Mesothelial cell of epicardium (in vitro differentiated cells): ENCODE measurements around the gene CELA3B. TPM values are rescaled to one million over a fixed set of nuclear protein-coding genes. Genes with fewer than 3 reads are reported as not detected.
"Not testable (repeated sequence)": the region's sequence is repeated elsewhere in the genome, so short reads cannot be mapped to it uniquely, and the experiment has no call there.

Experiments used
- DNase-seq, 2 experiments: peaks; one replicate each; pipeline ENCODE4 v3.0.0; 2021; ENCODE audit warnings: low spot score in 2 of 2; ENCODE audit not compliant: unreplicated experiment in 2 of 2
- H3K27ac Mint-ChIP-seq: 2 replicates; pipeline ENCODE4 v1.8.0; 2021; ENCODE audit warnings: mixed read lengths
- H3K27me3 Mint-ChIP-seq: 2 replicates; pipeline ENCODE4 v1.8.0; 2021; ENCODE audit warnings: low read depth, mixed read lengths
- H3K36me3 Mint-ChIP-seq: 2 replicates; pipeline ENCODE4 v1.8.0; 2021; ENCODE audit warnings: mixed read lengths
- H3K4me1 Mint-ChIP-seq: 2 replicates; pipeline ENCODE4 v1.8.0; 2021; ENCODE audit warnings: mixed read lengths
- H3K4me3 Mint-ChIP-seq: 2 replicates; pipeline ENCODE4 v1.8.0; 2021; ENCODE audit warnings: mild to moderate bottlenecking, moderate library complexity, mixed read lengths
- H3K9me3 Mint-ChIP-seq: 2 replicates; pipeline ENCODE4 v1.8.0; 2021; ENCODE audit warnings: mixed read lengths
- CTCF ChIP-seq: fragments of 200-600 bp; sonication (generic); IDR thresholded peaks from one replicate; pipeline ENCODE4 v1.5.0; 2021; ENCODE audit warnings: antibody characterized with exemption; ENCODE audit not compliant: unreplicated experiment
- total RNA-seq: library from RNA; stranded (reverse); gene quantifications from 3 replicates; pipeline ENCODE4 v1.2.1, GENCODE V29; 2021

The CELA3B gene
- total RNA-seq, 1 donor from 2014 or later: not detected

GRCh38 chr1:22030057-22030456 is 53.2 kb downstream of the CELA3B start:
- Mint-ChIP-seq H3K9me3 (no peaks in the 10 kb centered on the region), H3K27ac (no peak overlapping the region), H3K4me1 (peaks cover 18% of the 10 kb centered on the region), H3K27me3 (no peaks in the 10 kb centered on the region), H3K36me3 (no peaks in the 10 kb centered on the region), H3K4me3 (no peak overlapping the region)
- TF ChIP-seq CTCF: no peak
- no peak for DNase-seq

- H3K9me3 Mint-ChIP-seq: no peaks in the 10 kb centered on the region
- DNase-seq: no peak
- no peak for TF ChIP-seq CTCF
- no peaks in the 10 kb centered on the region for H3K36me3 Mint-ChIP-seq
- H3K27me3 Mint-ChIP-seq: no peaks in the 10 kb centered on the region
- H3K4me3 Mint-ChIP-seq: no peak overlapping the region
- H3K27ac Mint-ChIP-seq: no peak overlapping the region
- H3K4me1 Mint-ChIP-seq: peaks cover 18% of the 10 kb centered on the region
Measured at GRCh38 chr1:22030473-22030872, 53.7 kb downstream of the CELA3B start.

DNA sequence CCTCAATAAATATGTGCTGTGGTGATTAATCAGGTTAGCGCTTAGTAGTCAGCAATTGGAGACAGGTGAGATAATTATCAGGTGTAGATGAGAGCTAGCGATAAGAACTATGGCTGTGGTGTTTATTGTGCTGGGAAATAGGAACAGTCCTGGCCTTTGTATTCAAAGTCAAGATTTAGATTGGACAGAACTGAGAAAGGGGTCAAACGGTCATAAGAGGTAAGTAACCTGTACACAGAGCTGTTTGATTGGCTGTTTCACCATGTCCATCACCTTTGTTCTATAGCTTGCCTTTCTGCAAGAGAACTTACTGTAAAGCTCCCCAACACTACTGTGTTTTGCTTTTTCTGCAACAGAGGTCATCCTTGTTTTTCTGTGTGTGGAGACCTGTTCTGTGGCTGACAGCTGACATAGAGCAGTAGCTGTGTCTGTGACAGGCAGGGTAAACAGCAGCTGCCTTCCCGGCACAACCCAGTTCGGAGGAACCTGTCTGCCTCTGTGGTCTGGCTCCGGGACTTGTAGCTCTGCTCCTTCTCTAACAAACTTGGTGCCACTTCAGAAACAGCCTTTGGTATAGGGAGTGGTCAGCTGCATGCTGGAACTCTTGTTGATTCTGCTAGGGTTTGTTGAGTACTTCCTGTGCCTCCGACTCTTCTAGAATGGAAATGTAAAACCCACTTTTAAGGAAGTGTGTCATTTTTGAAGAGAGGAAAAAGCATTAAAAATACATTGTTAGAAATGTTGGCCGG is 54.6 kb downstream of the CELA3B start:
- Mint-ChIP-seq H3K4me3 (no peak overlapping the region), H3K9me3 (no peaks in the 10 kb centered on the region), H3K4me1 (peaks cover 13% of the 10 kb centered on the region), H3K27me3 (no peaks in the 10 kb centered on the region), H3K36me3 (no peaks in the 10 kb centered on the region), H3K27ac (peak overlapping the region; percentile 74)
- no peak for TF ChIP-seq CTCF
- DNase-seq: no peak

- not testable (repeated sequence) for H3K27ac Mint-ChIP-seq, H3K27me3 Mint-ChIP-seq, H3K4me3 Mint-ChIP-seq, DNase-seq, H3K36me3 Mint-ChIP-seq, H3K9me3 Mint-ChIP-seq
- peaks cover 12% of the 10 kb centered on the region for H3K4me1 Mint-ChIP-seq
Measured at GRCh38 chr1:22034834-22035233, 58.0 kb downstream of the CELA3B start.

GRCh38 chr1:22037520-22037919 is 60.7 kb downstream of the CELA3B start:
- Mint-ChIP-seq H3K9me3 (no peaks in the 10 kb centered on the region), H3K27me3 (no peaks in the 10 kb centered on the region), H3K36me3 (no peaks in the 10 kb centered on the region), H3K4me3 (no peak overlapping the region), H3K27ac (no peak overlapping the region), H3K4me1 (peaks cover 14% of the 10 kb centered on the region)
- DNase-seq: no peak
- TF ChIP-seq CTCF: no peak

- no peak for DNase-seq
- Mint-ChIP-seq H3K4me3 (no peak overlapping the region), H3K27ac (no peak overlapping the region), H3K4me1 (peaks cover 19% of the 10 kb centered on the region), H3K9me3 (no peaks in the 10 kb centered on the region), H3K36me3 (no peaks in the 10 kb centered on the region), H3K27me3 (no peaks in the 10 kb centered on the region)
- TF ChIP-seq CTCF: no peak
Measured at GRCh38 chr1:22038036-22038435, 61.2 kb downstream of the CELA3B start.

Other genes starting within 250 kb of the CELA3B start
- gene USP48, start 193.9 kb upstream of the CELA3B start, total RNA-seq: 79.8 to 88.7 TPM (median 86.5 TPM) in 3 replicates
- 0.75 to 1.1 TPM (median 1.0 TPM) in 3 replicates for gene LDLRAD2, start 164.8 kb upstream of the CELA3B start, total RNA-seq
- gene HSPG2, start 39.7 kb upstream of the CELA3B start, total RNA-seq: 221 to 226 TPM (median 221 TPM) in 3 replicates
- not detected in 3 replicates for gene CELA3A, start 24.6 kb downstream of the CELA3B start, total RNA-seq
- 239 to 246 TPM (median 244 TPM) in 3 replicates for gene CDC42, start 75.7 kb downstream of the CELA3B start, total RNA-seq
- 34.9 to 41.2 TPM (median 38.7 TPM) in 3 replicates for gene WNT4, start 166.1 kb downstream of the CELA3B start, total RNA-seq